Activated CD8-positive, alpha-beta memory T cell treated with anti-CD3 and anti-CD28 coated beads, Interleukin-2, amount 10 ng/mL, durations not matched to agents 7 days and 5 days (primary cell): Measurements from ENCODE around the gene PCDHB10. TPM values are rescaled to one million over a fixed set of nuclear protein-coding genes. Genes with fewer than 3 reads are reported as not detected.
"Not testable (repeated sequence)": the region's sequence is repeated elsewhere in the genome, so short reads cannot be mapped to it uniquely, and the experiment has no call there.

Experiments
- ATAC-seq: fragments of 150-1000 bp; cut with Tn5 transposase; one replicate; pipeline ENCODE4 v1.10.0; 2021; ENCODE audit warnings: moderate library complexity
- CTCF ChIA-PET: fragments of 350-600 bp; sonication (Branson Sonifier 250); formaldehyde crosslinking; loops from one replicate; lab custom pipeline; 2021; ENCODE audit warnings: antibody characterized with exemption; lab: Charles Lee
- DNase-seq: peaks from one replicate; pipeline ENCODE4 v3.0.0-alpha.2; 2020
- H3K27ac Mint-ChIP-seq: one replicate; pipeline ENCODE4 v1.8.0; 2021; ENCODE audit warnings: mild to moderate bottlenecking, mixed read lengths
- H3K27me3 Mint-ChIP-seq: one replicate; pipeline ENCODE4 v1.8.0; 2021; ENCODE audit warnings: mixed read lengths
- H3K36me3 Mint-ChIP-seq: one replicate; pipeline ENCODE4 v1.8.0; 2021; ENCODE audit warnings: mild to moderate bottlenecking, mixed read lengths
- H3K4me1 Mint-ChIP-seq: one replicate; pipeline ENCODE4 v1.8.0; 2021; ENCODE audit warnings: mixed read lengths
- H3K4me3 Mint-ChIP-seq: one replicate; pipeline ENCODE4 v1.8.0; 2021; ENCODE audit warnings: mild to moderate bottlenecking, moderate library complexity, mixed read lengths
- H3K9me3 Mint-ChIP-seq: one replicate; pipeline ENCODE4 v1.8.0; 2022; ENCODE audit warnings: low read depth, mixed read lengths
- total RNA-seq, 2 experiments: library from RNA; stranded (reverse); gene quantifications; one replicate each; pipeline ENCODE4 v1.2.3, GENCODE V29; 2021

PCDHB10 gene
- total RNA-seq, 2 experiments from 2014 or later, result not detected

DNA sequence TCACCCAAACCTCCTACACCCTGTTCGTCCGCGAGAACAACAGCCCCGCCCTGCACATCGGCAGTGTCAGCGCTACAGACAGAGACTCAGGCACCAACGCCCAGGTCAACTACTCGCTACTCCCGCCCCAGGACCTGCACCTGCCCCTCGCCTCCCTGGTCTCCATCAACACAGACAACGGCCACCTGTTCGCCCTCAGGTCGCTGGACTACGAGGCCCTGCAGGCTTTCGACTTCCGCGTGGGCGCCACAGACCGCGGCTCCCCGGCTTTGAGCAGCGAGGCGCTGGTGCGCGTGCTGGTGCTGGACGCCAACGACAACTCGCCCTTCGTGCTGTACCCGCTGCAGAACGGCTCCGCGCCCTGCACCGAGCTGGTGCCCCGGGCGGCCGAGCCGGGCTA, 9.0 kb downstream of the PCDHB10 start:
- ATAC-seq, H3K27me3 Mint-ChIP-seq, H3K27ac Mint-ChIP-seq, H3K4me3 Mint-ChIP-seq, DNase-seq, H3K36me3 Mint-ChIP-seq, H3K4me1 Mint-ChIP-seq, CTCF ChIA-PET: not testable (repeated sequence)
- H3K9me3 Mint-ChIP-seq, result peaks cover 16% of the 10 kb centered on the region

DNA sequence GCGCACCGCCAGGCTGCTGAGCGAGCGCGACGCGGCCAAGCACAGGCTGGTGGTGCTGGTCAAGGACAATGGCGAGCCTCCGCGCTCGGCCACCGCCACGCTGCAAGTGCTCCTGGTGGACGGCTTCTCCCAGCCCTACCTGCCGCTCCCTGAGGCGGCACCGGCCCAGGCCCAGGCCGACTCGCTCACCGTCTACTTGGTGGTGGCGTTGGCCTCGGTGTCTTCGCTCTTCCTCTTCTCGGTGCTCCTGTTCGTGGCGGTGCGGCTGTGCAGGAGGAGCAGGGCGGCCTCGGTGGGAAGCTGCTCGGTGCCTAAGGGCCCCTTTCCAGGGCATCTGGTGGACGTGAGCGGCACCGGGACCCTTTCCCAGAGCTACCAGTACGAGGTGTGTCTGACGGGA, 9.5 kb downstream of the PCDHB10 start:
- H3K27ac Mint-ChIP-seq, H3K4me3 Mint-ChIP-seq, DNase-seq, H3K27me3 Mint-ChIP-seq, H3K36me3 Mint-ChIP-seq, H3K4me1 Mint-ChIP-seq, CTCF ChIA-PET, ATAC-seq: not testable (repeated sequence)
- H3K9me3 Mint-ChIP-seq, result peaks cover 11% of the 10 kb centered on the region

DNA sequence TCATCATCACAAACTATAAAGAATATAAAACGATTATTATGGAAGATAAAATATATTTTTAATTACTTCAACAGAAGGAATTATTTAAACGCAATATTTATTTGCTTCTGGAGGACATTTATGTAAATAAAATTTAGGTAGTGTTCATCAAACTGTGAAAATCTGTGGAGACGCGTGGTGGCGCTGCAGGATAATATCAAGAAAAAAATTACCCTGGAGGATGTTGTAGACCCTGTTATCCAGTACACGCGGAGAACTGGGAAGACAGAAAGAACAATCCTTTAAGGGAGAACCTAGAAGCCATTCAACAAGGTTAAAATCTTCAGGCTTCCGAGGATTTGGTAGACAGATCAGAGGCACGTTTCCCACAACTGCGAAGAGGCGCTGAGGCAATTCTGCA, 16.3 kb downstream of the PCDHB10 start, which contains the start of gene PCDHB12:
Gene PCDHB12, plus strand, starts transcription at position 242 of the 400 bp plus-strand sequence. CDS start 189 bp downstream, outside the sequence.
- ATAC-seq, result no peak
- Mint-ChIP-seq H3K27me3 (peaks cover 20% of the 10 kb centered on the region), H3K4me1 (no peaks in the 10 kb centered on the region), H3K27ac (no peak within 1 kb of the TSS), H3K4me3 (no peak within 1 kb of the TSS), H3K36me3 (peaks cover 1% of the 10 kb centered on the region), H3K9me3 (peaks cover 8% of the 10 kb centered on the region)
- DNase-seq, result no peak
- CTCF ChIA-PET, result no interaction called here

DNA sequence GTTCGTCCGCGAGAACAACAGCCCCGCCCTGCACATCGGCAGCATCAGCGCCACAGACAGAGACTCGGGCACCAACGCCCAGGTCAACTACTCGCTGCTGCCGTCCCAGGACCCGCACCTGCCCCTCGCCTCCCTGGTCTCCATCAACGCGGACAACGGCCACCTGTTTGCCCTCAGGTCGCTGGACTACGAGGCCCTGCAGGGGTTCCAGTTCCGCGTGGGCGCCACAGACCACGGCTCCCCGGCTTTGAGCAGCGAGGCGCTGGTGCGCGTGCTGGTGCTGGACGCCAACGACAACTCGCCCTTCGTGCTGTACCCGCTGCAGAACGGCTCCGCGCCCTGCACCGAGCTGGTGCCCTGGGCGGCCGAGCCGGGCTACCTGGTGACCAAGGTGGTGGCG, 18.1 kb downstream of the PCDHB10 start:
- H3K27me3 Mint-ChIP-seq, result peaks cover 26% of the 10 kb centered on the region
- DNase-seq, H3K4me3 Mint-ChIP-seq, H3K4me1 Mint-ChIP-seq, ATAC-seq, H3K27ac Mint-ChIP-seq, H3K36me3 Mint-ChIP-seq, CTCF ChIA-PET: not testable (repeated sequence)
- H3K9me3 Mint-ChIP-seq, result peaks cover 14% of the 10 kb centered on the region

DNA sequence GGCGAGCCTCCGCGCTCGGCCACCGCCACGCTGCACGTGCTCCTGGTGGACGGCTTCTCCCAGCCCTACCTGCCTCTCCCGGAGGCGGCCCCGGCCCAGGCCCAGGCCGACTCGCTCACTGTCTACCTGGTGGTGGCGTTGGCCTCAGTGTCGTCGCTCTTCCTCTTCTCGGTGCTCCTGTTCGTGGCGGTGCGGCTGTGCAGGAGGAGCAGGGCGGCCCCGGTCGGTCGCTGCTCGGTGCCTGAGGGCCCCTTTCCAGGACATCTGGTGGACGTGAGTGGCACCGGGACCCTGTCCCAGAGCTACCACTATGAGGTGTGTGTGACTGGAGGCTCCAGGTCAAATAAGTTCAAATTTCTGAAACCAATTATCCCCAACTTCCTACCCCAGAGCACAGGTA, 18.7 kb downstream of the PCDHB10 start:
- Mint-ChIP-seq H3K27me3 (peaks cover 26% of the 10 kb centered on the region), H3K9me3 (peaks cover 14% of the 10 kb centered on the region)
- H3K4me3 Mint-ChIP-seq, H3K36me3 Mint-ChIP-seq, H3K27ac Mint-ChIP-seq, CTCF ChIA-PET, ATAC-seq, H3K4me1 Mint-ChIP-seq, DNase-seq: not testable (repeated sequence)

DNA sequence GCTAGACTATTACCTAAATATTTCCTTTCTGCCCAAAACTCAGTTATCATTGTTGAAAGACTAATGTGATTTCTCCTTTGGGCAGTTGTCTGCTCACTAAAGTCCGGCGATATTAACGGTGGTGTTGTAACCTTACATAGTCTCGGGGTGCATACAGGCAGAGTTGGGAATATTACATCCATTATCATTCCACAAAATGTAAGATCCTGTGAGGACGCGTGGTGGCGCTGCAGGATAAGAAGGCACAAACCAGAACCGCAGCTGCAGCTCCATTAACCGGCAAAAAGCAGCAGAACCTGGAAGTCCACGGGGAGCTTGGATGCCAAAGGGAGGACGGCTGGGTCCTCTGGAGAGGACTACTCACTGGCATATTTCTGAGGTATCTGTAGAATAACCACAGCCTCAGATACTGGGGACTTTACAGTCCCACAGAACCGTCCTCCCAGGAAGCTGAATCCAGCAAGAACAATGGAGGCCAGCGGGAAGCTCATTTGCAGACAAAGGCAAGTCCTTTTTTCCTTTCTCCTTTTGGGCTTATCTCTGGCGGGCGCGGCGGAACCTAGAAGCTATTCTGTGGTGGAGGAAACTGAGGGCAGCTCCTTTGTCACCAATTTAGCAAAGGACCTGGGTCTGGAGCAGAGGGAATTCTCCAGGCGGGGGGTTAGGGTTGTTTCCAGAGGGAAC, 21.6 kb downstream of the PCDHB10 start, which contains the start of gene PCDHB13:
Gene PCDHB13, plus strand, starts transcription at position 264 of the 684 bp plus-strand sequence. Its CDS starts 205 bp downstream, at position 469.
- peaks cover 26% of the 10 kb centered on the region for H3K27me3 Mint-ChIP-seq
- H3K4me1 Mint-ChIP-seq, H3K4me3 Mint-ChIP-seq, H3K36me3 Mint-ChIP-seq, CTCF ChIA-PET, DNase-seq, H3K27ac Mint-ChIP-seq, ATAC-seq: not testable (repeated sequence)
- peaks cover 17% of the 10 kb centered on the region for H3K9me3 Mint-ChIP-seq

DNA sequence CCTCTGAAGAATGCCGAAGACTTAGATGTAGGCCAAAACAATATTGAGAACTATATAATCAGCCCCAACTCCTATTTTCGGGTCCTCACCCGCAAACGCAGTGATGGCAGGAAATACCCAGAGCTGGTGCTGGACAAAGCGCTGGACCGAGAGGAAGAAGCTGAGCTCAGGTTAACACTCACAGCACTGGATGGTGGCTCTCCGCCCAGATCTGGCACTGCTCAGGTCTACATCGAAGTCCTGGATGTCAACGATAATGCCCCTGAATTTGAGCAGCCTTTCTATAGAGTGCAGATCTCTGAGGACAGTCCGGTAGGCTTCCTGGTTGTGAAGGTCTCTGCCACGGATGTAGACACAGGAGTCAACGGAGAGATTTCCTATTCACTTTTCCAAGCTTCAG, 22.4 kb downstream of the PCDHB10 start:
- H3K27ac Mint-ChIP-seq, H3K4me3 Mint-ChIP-seq, CTCF ChIA-PET, H3K36me3 Mint-ChIP-seq, ATAC-seq, H3K4me1 Mint-ChIP-seq, DNase-seq: not testable (repeated sequence)
- peaks cover 17% of the 10 kb centered on the region for H3K9me3 Mint-ChIP-seq
- H3K27me3 Mint-ChIP-seq, result peaks cover 23% of the 10 kb centered on the region

DNA sequence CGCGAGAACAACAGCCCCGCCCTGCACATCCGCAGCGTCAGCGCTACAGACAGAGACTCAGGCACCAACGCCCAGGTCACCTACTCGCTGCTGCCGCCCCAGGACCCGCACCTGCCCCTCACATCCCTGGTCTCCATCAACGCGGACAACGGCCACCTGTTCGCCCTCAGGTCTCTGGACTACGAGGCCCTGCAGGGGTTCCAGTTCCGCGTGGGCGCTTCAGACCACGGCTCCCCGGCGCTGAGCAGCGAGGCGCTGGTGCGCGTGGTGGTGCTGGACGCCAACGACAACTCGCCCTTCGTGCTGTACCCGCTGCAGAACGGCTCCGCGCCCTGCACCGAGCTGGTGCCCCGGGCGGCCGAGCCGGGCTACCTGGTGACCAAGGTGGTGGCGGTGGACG, 23.4 kb downstream of the PCDHB10 start:
- H3K36me3 Mint-ChIP-seq, DNase-seq: not testable (repeated sequence)

DNA sequence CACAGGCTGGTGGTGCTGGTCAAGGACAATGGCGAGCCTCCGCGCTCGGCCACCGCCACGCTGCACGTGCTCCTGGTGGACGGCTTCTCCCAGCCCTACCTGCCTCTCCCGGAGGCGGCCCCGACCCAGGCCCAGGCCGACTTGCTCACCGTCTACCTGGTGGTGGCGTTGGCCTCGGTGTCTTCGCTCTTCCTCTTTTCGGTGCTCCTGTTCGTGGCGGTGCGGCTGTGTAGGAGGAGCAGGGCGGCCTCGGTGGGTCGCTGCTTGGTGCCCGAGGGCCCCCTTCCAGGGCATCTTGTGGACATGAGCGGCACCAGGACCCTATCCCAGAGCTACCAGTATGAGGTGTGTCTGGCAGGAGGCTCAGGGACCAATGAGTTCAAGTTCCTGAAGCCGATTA, 23.9 kb downstream of the PCDHB10 start:
- H3K36me3 Mint-ChIP-seq, H3K4me3 Mint-ChIP-seq, CTCF ChIA-PET, DNase-seq, H3K4me1 Mint-ChIP-seq, H3K27ac Mint-ChIP-seq, ATAC-seq: not testable (repeated sequence)
- H3K9me3 Mint-ChIP-seq, result peaks cover 11% of the 10 kb centered on the region
- H3K27me3 Mint-ChIP-seq, result peaks cover 17% of the 10 kb centered on the region

More for the DNA sequence above, 23.4 kb downstream of the PCDHB10 start:
- H3K4me3 Mint-ChIP-seq, H3K27ac Mint-ChIP-seq, CTCF ChIA-PET, H3K4me1 Mint-ChIP-seq, ATAC-seq: not testable (repeated sequence)
- peaks cover 11% of the 10 kb centered on the region for H3K9me3 Mint-ChIP-seq
- peaks cover 20% of the 10 kb centered on the region for H3K27me3 Mint-ChIP-seq

DNA sequence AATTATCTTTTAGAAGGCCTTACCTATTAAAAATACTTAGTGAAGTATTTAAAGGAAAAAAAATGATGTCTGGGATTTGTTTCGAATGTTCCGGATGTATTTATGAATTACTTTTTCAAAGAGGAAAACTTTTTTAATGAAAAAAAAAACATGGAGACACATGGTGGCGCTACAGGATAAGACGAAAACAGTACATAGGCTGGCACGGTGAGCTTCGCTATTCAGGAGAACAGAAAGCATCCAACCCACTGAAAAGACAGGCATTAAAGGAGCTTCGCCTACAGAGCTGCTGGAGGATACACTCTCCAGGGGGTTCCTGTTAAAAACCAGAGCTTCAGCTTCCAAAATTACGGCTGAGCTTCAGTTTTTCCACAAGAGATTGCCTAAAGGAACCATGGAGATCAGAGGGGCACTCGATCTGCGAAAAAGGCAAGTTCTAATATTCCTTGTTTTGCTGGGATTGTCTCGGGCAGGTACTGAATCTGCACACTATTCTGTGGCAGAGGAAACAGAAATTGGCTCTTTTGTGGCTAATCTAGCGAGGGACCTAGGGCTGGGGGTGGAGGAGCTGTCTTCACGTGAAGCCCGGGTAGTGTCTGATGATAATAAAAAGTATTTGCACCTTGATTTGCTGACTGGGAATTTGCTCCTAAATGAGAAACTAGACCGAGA, 31.1 kb downstream of the PCDHB10 start, which contains the start of gene PCDHB14:
Gene PCDHB14, plus strand, starts transcription at position 232 of the 672 bp plus-strand sequence. Its CDS starts 163 bp downstream, at position 395.
- Mint-ChIP-seq H3K4me3 (no peak within 1 kb of the TSS), H3K9me3 (peaks cover 3% of the 10 kb centered on the region), H3K27me3 (peaks cover 12% of the 10 kb centered on the region), H3K36me3 (peaks cover 2% of the 10 kb centered on the region), H3K4me1 (no peaks in the 10 kb centered on the region), H3K27ac (no peak within 1 kb of the TSS)
- DNase-seq (no peak), ATAC-seq (no peak)
- CTCF ChIA-PET, result interaction anchor here (1.0 to 1.2 kb wide), 3 partner anchors 9 to 298 kb away, joined by 3 to 4 read pairs (median 4); no protein-coding TSS in a partner anchor

DNA sequence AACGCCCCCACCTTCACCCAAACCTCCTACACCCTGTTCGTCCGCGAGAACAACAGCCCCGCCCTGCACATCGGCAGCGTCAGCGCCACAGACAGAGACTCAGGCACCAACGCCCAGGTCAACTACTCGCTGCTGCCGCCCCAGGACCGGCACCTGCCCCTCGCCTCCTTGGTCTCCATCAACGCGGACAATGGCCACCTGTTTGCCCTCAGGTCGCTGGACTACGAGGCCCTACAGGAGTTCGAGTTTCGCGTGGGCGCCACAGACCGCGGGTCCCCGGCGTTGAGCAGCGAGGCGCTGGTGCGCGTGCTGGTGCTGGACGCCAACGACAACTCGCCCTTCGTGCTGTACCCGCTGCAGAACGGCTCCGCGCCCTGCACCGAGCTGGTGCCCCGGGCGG, 32.7 kb downstream of the PCDHB10 start:
- CTCF ChIA-PET, DNase-seq, H3K4me3 Mint-ChIP-seq, ATAC-seq, H3K27ac Mint-ChIP-seq, H3K4me1 Mint-ChIP-seq, H3K9me3 Mint-ChIP-seq, H3K36me3 Mint-ChIP-seq: not testable (repeated sequence)
- peaks cover 12% of the 10 kb centered on the region for H3K27me3 Mint-ChIP-seq

DNA sequence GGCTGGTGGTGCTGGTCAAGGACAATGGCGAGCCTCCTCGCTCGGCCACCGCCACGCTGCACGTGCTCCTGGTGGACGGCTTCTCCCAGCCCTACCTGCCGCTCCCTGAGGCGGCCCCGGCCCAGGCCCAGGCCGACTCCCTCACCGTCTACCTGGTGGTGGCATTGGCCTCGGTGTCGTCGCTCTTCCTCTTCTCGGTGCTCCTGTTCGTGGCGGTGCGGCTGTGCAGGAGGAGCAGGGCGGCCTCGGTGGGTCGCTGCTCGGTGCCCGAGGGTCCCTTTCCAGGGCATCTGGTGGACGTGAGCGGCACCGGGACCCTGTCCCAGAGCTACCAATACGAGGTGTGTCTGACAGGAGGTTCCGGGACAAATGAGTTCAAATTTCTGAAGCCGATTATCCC, 33.3 kb downstream of the PCDHB10 start:
- CTCF ChIA-PET, H3K27ac Mint-ChIP-seq, H3K4me3 Mint-ChIP-seq, H3K36me3 Mint-ChIP-seq, H3K9me3 Mint-ChIP-seq, DNase-seq, ATAC-seq, H3K4me1 Mint-ChIP-seq: not testable (repeated sequence)
- peaks cover 12% of the 10 kb centered on the region for H3K27me3 Mint-ChIP-seq

DNA sequence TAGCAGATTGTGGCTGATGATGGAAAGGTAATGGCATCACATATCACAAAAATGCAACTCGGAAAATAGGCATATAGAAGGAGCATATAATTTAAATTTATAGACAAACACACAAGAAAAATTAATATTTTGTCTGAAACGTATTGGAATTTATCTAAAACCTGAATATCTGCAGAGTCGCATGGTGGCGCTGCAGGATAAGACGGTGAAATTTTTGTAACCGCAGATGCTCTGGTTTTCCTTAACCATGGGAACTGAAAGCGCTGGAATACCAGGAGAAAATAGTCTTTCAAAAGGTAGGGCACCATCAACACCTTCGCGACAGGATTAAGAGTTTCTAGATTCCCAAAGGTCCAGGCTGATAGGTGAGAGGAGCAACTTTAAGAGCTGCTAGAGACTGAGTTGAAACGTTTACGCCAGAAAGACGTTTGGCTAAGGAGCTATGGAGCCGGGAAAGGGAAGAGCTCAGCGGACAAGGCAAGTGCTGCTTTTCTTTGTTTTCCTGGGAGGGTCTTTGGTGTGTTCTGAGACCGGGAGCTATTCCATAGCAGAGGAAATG, 42.0 kb downstream of the PCDHB10 start:
- DNase-seq (no peak), ATAC-seq (no peak)
- peaks cover 3% of the 10 kb centered on the region for H3K36me3 Mint-ChIP-seq
- H3K4me1 Mint-ChIP-seq, result no peaks in the 10 kb centered on the region
- H3K4me3 Mint-ChIP-seq, result no peak overlapping the region
- H3K27ac Mint-ChIP-seq, result no peak overlapping the region
- peaks cover 16% of the 10 kb centered on the region for H3K27me3 Mint-ChIP-seq
- H3K9me3 Mint-ChIP-seq, result peaks cover 9% of the 10 kb centered on the region
- CTCF ChIA-PET, result no interaction called here
